H1 (cell line): ENCODE results near the gene APH1A. TPM values are rescaled to one million over a fixed set of nuclear protein-coding genes. Genes with fewer than 3 reads are reported as not detected.

ENCODE experiments used
- CHD2 ChIP-seq: IDR thresholded peaks from 2 replicates; pipeline ENCODE4 v1.6.1; 2012; ENCODE audit warnings: low read length, improper control_type of control experiment
- CREB1 ChIP-seq: IDR thresholded peaks from 2 replicates; pipeline ENCODE4 v1.6.1; 2012; ENCODE audit warnings: inconsistent platforms
- RNF2 ChIP-seq: fragments of 200-900, 300-1000 bp; sonication (generic); IDR thresholded peaks from 2 replicates; pipeline ENCODE4 v1.7.1; 2016; ENCODE audit warnings: borderline replicate concordance, low read depth, mild to moderate bottlenecking, antibody characterized with exemption, low read length; ENCODE audit not compliant: poor library complexity, severe bottlenecking; ENCODE audit errors: missing control alignments
- SIN3A ChIP-seq, 2 experiments: IDR thresholded peaks in 1 of 2; conservative IDR thresholded peaks in 1 of 2; 2 replicates each; pipeline ENCODE4 v1.6.1; 2011 to 2012; ENCODE audit warnings: low read length in 2 of 2, improper control_type of control experiment in 1 of 2, low read depth in 1 of 2, mild to moderate bottlenecking in 1 of 2
- SP1 ChIP-seq: IDR thresholded peaks from 2 replicates; pipeline ENCODE4 v1.6.1; 2011; ENCODE audit warnings: low read depth, low read length
- SUZ12 ChIP-seq: fragments of 200-600 bp; sonication (generic); IDR thresholded peaks from 2 replicates; pipeline ENCODE4 v1.6.1; 2012; ENCODE audit warnings: mild to moderate bottlenecking, inconsistent platforms, low read length, moderate library complexity, mixed read lengths
- TCF12 ChIP-seq: IDR thresholded peaks from 2 replicates; pipeline ENCODE4 v1.6.1; 2011; ENCODE audit warnings: low read depth, mild to moderate bottlenecking, low read length
- ZNF274 ChIP-seq: IDR thresholded peaks from 2 replicates; pipeline ENCODE4 v1.7.0; 2012; ENCODE audit warnings: low read length, borderline replicate concordance; ENCODE audit errors: extremely low read depth
- polyA plus RNA-seq, 7 experiments: library from polyadenylated mRNA; depleted of rRNA in 3 of 7; stranded (reverse) in 5 of 7; unstranded in 2 of 7; fragments of >200 nt in 5 of 7; fragments of 200-250 nt in 2 of 7; gene quantifications; 1 replicate in 5 of 7; 2 replicates in 1 of 7; 4 replicates in 1 of 7; pipeline versions ENCODE4 v1.2.1 to v1.2.3, GENCODE V29; 2011 to 2013; ENCODE audit warnings: missing spikeins in 2 of 7, mixed read lengths in 2 of 7
- total RNA-seq: library from RNA; stranded (reverse); fragmentation: NEBNext Ultra II Directional; extraction: Animal tissue kit (Norgen Biotek cat#: 25700); gene quantifications from 2 replicates; pipeline ENCODE4 v1.2.1, GENCODE V29; 2021

The APH1A gene
- total and polyA plus RNA-seq, 2 of the 8 experiments (the other 6 are each of a cell fraction or from before 2014, with no cell fraction given), result 111 to 183 TPM

GRCh38 chr1:150263549-150263948, 5.3 kb downstream of the APH1A start (continued):
- TF ChIP-seq CHD2 (no peak), ZNF274 (no peak), SP1 (no peak), SUZ12 (no peak), TCF12 (no peak), SIN3A (conservative IDR thresholded peaks at IDR 0.05 in 1 of 2, IDR thresholded peaks at IDR 0.05 in 1 of 2; ENCODE audit: low read depth in 1 of 2, low read length in 2 of 2) (no peak), CREB1 (no peak), RNF2 (no peak)
